ENCODE measurements around the gene MFGE8.

DNA sequence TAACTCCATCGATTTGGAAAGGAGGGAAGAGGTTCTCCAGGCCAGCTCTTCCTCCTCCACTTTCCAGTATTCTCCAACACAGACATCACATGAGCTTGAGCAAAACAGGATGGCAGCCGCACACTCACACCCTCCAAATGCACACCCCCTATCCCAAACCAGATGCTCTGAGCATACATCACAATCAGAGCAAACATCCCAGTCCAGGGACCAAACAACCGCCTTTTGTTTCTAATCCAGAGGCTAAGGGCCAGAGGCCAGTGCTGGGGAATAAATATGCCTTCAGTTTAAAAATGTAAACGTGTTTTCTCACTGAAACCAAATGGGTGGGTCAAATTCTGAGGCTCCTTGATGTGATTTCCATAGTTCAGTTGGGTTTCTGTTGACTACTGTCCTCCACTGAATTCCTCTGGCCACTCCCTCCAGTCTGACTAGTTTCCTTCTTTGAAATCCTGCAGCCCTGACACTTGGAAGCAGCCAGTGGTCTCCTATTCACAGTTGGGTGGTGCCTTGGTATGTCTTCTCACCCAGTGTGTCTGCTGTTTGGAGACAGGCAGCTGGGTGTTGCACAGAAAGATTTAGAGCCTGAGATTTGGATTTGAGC lies 19.2 kb upstream of the MFGE8 start:
- TF ChIP-seq, protein P1, sequence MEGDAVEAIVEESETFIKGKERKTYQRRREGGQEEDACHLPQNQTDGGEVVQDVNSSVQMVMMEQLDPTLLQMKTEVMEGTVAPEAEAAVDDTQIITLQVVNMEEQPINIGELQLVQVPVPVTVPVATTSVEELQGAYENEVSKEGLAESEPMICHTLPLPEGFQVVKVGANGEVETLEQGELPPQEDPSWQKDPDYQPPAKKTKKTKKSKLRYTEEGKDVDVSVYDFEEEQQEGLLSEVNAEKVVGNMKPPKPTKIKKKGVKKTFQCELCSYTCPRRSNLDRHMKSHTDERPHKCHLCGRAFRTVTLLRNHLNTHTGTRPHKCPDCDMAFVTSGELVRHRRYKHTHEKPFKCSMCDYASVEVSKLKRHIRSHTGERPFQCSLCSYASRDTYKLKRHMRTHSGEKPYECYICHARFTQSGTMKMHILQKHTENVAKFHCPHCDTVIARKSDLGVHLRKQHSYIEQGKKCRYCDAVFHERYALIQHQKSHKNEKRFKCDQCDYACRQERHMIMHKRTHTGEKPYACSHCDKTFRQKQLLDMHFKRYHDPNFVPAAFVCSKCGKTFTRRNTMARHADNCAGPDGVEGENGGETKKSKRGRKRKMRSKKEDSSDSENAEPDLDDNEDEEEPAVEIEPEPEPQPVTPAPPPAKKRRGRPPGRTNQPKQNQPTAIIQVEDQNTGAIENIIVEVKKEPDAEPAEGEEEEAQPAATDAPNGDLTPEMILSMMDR (IDR thresholded peaks at IDR 0.05; ENCODE audit: poor library complexity, severe bottlenecking): no peak
- no peak for TF ChIP-seq EZH2 (IDR thresholded peaks at IDR 0.05; ENCODE audit: borderline replicate concordance, insufficient read depth, low read length, poor library complexity, severe bottlenecking)
- TF ChIP-seq TAF1 (IDR thresholded peaks at IDR 0.05; ENCODE audit: low read depth): no peak
- TF ChIP-seq, protein P2, sequence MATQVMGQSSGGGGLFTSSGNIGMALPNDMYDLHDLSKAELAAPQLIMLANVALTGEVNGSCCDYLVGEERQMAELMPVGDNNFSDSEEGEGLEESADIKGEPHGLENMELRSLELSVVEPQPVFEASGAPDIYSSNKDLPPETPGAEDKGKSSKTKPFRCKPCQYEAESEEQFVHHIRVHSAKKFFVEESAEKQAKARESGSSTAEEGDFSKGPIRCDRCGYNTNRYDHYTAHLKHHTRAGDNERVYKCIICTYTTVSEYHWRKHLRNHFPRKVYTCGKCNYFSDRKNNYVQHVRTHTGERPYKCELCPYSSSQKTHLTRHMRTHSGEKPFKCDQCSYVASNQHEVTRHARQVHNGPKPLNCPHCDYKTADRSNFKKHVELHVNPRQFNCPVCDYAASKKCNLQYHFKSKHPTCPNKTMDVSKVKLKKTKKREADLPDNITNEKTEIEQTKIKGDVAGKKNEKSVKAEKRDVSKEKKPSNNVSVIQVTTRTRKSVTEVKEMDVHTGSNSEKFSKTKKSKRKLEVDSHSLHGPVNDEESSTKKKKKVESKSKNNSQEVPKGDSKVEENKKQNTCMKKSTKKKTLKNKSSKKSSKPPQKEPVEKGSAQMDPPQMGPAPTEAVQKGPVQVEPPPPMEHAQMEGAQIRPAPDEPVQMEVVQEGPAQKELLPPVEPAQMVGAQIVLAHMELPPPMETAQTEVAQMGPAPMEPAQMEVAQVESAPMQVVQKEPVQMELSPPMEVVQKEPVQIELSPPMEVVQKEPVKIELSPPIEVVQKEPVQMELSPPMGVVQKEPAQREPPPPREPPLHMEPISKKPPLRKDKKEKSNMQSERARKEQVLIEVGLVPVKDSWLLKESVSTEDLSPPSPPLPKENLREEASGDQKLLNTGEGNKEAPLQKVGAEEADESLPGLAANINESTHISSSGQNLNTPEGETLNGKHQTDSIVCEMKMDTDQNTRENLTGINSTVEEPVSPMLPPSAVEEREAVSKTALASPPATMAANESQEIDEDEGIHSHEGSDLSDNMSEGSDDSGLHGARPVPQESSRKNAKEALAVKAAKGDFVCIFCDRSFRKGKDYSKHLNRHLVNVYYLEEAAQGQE (IDR thresholded peaks at IDR 0.05; ENCODE audit: borderline replicate concordance): no peak
- TF ChIP-seq POLR2AphosphoS5 (IDR thresholded peaks at IDR 0.05): no peak
- no peak for TF ChIP-seq MXI1 (conservative IDR thresholded peaks at IDR 0.05; ENCODE audit: poor library complexity, severe bottlenecking)
- TF ChIP-seq EP300 (conservative IDR thresholded peaks at IDR 0.05; ENCODE audit: poor library complexity, severe bottlenecking): no peak
- TF ChIP-seq SMC3 (conservative IDR thresholded peaks at IDR 0.05; ENCODE audit: poor library complexity): no peak
